ENCODE data around the gene CHD8. TPM values are rescaled to one million over a fixed set of nuclear protein-coding genes. Genes with fewer than 3 reads are reported as not detected.

Gene CHD8
- total and polyA plus RNA-seq, 2 of the 13 experiments (the other 11 are each of a cell fraction or from before 2014, with no cell fraction given) = 35.1 to 79.6 TPM

DNA sequence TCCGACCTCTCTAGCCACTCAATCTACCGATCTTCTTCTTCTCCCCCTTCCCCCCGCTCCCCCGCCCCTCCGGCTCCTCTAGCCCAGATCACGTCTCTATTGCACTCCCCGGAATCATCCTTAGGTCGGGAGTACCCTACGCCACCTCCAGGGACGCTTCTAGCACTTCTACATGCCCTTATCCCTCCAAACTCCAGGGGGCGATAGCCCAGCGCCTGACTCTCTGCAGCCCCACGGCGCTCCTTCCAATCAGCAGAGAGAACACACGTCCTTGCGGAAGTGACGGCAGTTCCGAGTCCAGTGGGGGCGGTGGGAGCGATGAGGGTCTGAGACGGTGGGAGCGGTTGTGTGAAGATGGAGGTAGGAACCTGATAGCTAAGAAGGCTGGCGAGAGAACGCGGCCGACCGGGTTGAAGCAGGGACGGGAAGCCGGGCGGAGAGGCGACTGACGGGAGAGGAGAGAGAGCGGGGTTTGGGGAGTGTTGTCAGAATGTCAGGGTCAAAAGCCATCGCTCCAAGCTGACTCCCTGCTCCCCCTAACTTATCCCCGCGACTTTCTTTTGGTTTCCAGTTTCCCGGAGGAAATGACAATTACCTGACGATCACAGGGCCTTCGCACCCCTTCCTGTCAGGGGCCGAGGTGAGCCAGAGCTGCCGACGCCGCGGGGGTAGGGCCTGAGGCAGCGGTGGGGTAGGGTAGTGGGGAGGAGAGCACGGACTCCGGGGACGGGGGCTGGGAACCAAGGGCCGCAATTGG, 21.2 kb upstream of the CHD8 start, which contains the start of the genes RAB2B and TOX4 (continued):
- TF ChIP-seq, protein P1, sequence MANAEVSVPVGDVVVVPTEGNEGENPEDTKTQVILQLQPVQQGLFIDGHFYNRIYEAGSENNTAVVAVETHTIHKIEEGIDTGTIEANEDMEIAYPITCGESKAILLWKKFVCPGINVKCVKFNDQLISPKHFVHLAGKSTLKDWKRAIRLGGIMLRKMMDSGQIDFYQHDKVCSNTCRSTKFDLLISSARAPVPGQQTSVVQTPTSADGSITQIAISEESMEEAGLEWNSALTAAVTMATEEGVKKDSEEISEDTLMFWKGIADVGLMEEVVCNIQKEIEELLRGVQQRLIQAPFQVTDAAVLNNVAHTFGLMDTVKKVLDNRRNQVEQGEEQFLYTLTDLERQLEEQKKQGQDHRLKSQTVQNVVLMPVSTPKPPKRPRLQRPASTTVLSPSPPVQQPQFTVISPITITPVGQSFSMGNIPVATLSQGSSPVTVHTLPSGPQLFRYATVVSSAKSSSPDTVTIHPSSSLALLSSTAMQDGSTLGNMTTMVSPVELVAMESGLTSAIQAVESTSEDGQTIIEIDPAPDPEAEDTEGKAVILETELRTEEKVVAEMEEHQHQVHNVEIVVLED (CRISPR knock-in tag; IDR thresholded peaks at IDR 0.05; ENCODE audit: borderline replicate concordance) = peak; percentile 89
- TF ChIP-seq HINFP (CRISPR knock-in tag; IDR thresholded peaks at IDR 0.05; ENCODE audit: low read depth) (peak; percentile 86), SIX1 (CRISPR knock-in tag; IDR thresholded peaks at IDR 0.05; ENCODE audit: borderline replicate concordance) (no peak), TMF1 (CRISPR knock-in tag; IDR thresholded peaks at IDR 0.05; ENCODE audit: low read depth) (peak; percentile 52), ZNF572 (CRISPR knock-in tag; IDR thresholded peaks at IDR 0.05) (no peak), ZNF550 (CRISPR knock-in tag; IDR thresholded peaks at IDR 0.05; ENCODE audit: borderline replicate concordance) (peak; percentile 82; the same call in 1 of the 2 replicates), STAT6 (CRISPR knock-in tag; IDR thresholded peaks at IDR 0.05; ENCODE audit: borderline replicate concordance) (peak; percentile 71; the same call in 1 of the 2 replicates), FOXK1 (CRISPR knock-in tag; IDR thresholded peaks at IDR 0.05; ENCODE audit: borderline replicate concordance, low read depth) (peak; percentile 98), SOX13 (IDR thresholded peaks at IDR 0.05) (peak; percentile 37; the same call in 1 of the 2 replicates), SOX13 (CRISPR knock-in tag; conservative IDR thresholded peaks at IDR 0.05 in 1 of 2, IDR thresholded peaks at IDR 0.05 in 1 of 2) (peak; percentile 53 to 58; a peak in 2 of 4 replicates), ZNF333 (CRISPR knock-in tag; IDR thresholded peaks at IDR 0.05; ENCODE audit: borderline replicate concordance) (peak; percentile 94; the same call in 1 of the 2 replicates), DRAP1 (CRISPR knock-in tag; IDR thresholded peaks at IDR 0.05) (peak; percentile 85), LCORL (IDR thresholded peaks at IDR 0.05) (no peak), LCORL (CRISPR knock-in tag; IDR thresholded peaks at IDR 0.05) (peak; percentile 82; the same call in 1 of the 2 replicates), IKZF4 (CRISPR knock-in tag; IDR thresholded peaks at IDR 0.05; ENCODE audit: borderline replicate concordance, low read depth, not compliant biosample characterization) (peak; percentile 91), ZNF34 (CRISPR knock-in tag; IDR thresholded peaks at IDR 0.05; ENCODE audit: borderline replicate concordance) (peak; percentile 95), MTA1 (CRISPR knock-in tag; IDR thresholded peaks at IDR 0.05; ENCODE audit: borderline replicate concordance) (0 out of 2 replicates have a peak, but pooled peaks have one; percentile 73), PTBP1 (IDR thresholded peaks at IDR 0.05; ENCODE audit: low read depth, low read length, poor library complexity, severe bottlenecking) (no peak), GATAD1 (CRISPR knock-in tag; IDR thresholded peaks at IDR 0.05) (peak; percentile 99)
- TF ChIP-seq, protein P2, sequence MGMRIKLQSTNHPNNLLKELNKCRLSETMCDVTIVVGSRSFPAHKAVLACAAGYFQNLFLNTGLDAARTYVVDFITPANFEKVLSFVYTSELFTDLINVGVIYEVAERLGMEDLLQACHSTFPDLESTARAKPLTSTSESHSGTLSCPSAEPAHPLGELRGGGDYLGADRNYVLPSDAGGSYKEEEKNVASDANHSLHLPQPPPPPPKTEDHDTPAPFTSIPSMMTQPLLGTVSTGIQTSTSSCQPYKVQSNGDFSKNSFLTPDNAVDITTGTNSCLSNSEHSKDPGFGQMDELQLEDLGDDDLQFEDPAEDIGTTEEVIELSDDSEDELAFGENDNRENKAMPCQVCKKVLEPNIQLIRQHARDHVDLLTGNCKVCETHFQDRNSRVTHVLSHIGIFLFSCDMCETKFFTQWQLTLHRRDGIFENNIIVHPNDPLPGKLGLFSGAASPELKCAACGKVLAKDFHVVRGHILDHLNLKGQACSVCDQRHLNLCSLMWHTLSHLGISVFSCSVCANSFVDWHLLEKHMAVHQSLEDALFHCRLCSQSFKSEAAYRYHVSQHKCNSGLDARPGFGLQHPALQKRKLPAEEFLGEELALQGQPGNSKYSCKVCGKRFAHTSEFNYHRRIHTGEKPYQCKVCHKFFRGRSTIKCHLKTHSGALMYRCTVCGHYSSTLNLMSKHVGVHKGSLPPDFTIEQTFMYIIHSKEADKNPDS (CRISPR knock-in tag; IDR thresholded peaks at IDR 0.05) = no peak; the same call in 1 of the 2 replicates
